ENCODE results near the gene USP33.
"Not testable (repeated sequence)": the region's sequence is repeated elsewhere in the genome, so short reads cannot be mapped to it uniquely, and the experiment has no call there.

The USP33 gene

DNA sequence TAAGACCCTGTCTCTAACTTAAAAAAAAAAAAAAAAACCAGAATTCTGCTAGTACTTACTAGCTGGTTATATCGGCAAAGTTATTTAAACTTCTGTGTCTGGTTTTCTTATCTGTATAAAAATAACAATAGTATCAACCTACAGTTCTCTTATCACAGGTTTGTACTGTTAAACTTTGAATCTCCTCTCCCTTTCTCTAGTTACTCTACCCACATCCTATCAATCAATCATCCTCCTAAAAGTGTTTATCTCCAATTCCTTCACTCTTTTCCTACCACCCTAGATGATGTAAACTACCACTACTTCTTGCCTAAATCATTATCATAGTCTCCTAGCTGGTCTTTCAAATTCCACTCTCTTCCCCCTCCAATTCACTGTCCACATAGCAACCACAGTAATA lies 27.6 kb downstream of the USP33 start:
- no peak for DNase-seq

DNA sequence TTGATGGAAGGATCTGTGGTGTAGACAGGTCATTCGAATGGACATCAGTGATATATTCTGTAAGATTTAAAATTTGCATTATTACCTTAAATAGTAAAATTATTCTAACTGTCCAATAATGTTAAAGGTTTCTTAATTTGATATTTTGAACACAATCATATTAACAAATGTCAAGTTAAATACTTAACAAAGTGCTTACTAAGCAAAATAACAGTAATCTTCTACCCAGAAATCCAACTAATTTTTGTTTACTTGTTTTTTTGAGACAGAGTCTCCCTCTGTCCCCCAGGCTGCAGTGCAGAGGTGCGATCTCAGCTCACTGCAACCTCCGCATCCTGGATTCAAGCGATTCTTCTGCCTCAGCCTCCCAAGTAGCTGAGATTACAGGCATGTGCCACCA lies 33.9 kb downstream of the USP33 start:
- no peak for DNase-seq

DNA sequence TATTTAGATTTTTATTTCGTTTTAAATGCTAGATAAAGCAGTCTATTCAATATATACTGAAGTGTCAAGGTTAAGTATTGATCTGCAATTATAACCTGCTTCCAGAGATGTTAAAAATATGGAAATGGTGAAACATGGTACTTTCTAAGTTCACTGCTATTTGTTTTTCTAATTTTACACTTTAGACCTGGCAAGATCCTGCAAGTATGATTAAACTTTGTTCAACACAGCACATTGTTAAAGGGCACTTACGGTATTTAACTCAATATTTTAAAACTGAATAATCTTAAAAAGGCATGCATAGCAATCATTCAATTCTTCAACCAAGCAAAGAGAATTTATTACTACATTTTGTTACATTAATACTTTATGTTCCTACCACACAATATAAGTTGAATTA lies 41.5 kb downstream of the USP33 start:
- DNase-seq = no peak

DNA sequence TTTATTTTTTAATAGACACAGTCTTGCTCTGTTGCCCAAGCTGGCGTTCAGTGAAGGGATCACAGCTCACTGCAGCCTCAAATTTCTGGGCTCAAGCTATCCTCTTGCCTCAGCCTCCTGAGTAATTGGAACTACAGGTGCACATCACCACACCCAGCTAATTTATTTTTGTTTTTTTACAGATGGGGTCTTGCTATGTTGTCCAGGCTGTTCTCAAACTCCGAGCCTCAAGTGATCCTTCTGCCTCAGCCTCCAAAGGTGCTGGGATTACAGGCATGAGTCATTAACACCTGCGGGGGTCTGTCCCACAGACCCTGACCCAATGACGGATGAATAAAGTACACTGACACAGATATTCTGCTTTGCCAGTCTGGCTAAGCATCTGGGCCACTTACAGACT lies 43.6 kb downstream of the USP33 start:
- no peak for DNase-seq

DNA sequence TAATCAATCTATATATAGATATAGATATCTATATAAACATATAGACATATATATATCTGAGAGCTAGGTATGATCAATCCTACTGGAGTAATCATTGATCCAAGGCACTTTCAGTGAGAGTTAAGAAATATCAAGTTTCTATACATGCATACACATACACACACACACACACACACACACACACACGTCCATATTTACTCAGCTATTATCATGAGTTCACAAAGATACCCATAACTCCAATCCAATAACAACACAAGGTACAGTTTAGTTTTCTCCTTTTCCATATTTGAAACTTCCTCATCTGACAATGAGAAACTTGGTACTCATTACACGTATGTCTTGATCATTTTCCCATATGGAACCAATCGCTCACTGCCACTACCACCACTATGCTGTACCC lies 49.9 kb downstream of the USP33 start:
- DNase-seq = no peak

DNA sequence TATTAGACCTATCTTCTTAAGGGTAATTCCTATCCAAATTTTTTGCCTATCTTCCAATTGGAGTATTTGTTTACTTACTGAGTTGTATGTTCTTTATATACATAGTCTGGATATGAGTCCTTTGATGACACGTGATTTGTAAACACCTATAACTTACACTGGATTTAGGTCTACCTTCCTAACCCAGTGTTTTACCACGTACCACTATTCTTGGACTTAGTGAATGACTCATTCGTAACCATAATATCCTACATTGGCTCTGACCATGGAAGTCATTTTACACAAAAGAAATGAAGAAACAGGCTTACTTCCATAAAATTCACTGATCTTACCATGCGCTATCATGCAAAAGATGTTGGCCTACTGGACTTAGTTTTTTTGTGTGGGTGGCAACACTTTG lies 53.3 kb downstream of the USP33 start:
- DNase-seq = no peak

DNA sequence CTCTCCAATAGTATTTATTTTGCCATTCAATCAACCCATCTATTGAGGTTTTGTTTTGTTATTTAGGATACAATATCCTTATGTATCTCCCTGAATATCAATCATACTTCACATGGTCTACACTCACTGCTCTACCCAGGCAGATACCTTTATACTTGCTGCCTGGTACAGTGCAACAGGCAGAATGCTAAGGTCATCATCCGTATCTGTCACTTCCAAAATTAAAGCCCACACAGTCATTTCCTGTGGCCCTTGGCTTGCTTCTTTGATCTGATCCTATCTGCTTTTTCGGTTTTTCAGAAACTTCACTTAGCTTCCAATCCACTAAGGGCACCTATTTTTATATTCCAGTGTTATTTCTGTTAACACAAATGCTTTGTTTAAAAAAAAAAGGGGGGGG lies 54.9 kb downstream of the USP33 start:
- DNase-seq = no peak

DNA sequence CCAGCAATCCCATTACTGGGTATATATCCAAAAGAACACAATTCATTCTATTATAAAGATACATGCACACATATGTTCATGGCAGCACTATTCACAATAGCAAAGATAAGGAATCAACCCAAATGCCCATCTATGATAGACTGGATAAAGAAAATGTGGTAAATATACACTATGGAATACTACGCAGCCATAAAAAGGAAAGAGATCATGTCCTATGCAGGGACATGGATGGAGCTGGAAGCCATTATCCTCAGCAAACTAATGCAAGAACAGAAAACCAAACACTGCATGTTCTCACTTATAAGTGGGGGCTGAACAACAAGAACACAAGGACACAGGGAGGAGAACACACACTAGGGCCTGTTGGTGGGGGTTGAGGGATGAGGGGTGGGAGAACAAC lies 60.0 kb downstream of the USP33 start:
- not testable (repeated sequence) for DNase-seq

DNA sequence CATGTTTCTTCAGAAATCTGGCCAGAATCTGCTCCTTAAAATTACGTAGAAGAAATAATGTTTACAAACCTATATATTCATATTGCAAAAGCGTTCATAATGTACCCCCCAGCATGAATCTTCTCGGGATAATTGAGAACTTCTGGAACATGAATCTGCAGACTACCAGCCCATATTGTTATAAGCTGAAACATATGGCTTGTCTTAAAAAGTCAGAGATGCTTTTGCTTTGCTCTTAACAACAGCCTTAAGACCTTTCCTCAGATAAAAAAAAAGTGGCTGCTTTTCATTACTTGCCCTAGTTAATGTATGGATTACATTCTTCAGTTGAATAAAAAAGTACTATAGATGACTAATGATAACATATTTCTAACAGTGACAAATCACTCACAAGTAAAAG lies 62.2 kb downstream of the USP33 start:
- DNase-seq = no peak

DNA sequence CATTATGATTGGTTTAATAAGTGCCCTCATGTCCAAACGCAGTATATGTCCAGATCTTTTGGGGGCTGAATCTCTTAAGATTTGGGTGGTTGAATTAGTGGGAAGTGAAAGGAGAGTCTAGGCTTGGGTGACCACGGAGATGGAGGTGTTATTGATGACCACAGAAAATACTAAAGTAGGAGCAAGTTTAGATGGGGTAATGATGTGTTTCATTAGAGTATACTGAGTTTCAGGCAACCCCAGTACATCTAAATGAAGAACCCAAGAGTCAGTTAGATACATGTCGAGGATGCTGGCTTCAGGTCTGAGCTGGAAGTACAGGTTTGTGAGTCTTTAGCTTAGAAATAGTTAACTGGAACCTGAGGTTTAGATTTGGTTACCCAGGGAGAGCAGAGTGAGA lies 70.7 kb downstream of the USP33 start:
- DNase-seq = no peak

DNA sequence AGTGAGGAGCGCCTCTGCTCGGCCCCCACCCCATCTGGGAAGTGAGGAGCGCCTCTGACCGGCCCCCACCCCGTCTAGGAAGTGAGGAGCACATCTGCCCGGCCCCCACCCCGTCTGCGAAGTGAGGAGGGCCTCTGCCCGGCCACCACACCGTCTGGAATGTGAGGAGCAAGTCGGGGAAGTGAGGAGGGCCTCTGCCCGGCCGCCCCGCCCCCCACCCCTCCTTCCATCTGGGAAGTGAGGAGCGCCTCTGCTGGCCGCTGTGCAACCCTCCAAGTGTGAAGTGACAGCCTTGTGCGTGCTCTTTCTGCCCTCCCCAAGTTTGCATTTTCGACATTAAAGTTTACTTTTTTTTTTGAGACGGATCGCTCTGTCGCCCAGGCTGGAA lies 72.1 kb downstream of the USP33 start:
- no peak for DNase-seq

DNA sequence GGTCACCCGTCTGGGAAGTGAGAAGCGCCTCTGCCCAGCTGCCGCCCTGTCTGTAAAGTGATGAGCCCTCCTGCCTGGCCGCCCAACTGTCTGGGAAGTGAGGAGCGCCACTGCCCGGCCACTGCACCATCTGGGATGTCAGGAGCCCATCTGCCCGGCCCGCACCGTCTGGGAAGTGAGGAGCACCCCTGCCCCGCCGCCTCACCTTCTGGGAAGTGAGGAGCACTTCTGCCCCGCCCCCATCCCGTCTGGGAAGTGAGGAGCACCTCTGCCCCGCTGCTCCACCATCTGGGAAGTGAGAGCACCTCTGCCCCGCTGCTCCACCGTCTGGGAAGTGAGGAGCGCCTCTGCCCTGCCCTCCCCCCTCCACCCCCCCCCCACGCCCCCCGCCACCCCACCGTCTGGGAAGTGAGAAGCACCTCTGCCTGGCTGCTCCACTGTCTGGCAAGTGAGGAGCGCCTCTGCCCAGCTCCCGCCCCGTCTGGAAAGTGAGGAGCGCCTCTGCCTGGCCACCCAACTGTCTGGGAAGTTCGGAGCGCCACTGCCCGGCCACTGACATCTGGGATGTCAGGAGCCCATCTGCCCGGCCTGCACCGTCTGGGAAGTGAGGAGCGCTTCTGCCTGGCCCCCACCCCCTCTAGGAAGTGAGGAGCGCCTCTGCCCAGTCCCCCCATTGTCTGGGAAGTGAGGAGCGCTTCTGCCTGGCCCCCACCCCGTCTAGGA lies 72.7 kb downstream of the USP33 start:
- no peak for DNase-seq

DNA sequence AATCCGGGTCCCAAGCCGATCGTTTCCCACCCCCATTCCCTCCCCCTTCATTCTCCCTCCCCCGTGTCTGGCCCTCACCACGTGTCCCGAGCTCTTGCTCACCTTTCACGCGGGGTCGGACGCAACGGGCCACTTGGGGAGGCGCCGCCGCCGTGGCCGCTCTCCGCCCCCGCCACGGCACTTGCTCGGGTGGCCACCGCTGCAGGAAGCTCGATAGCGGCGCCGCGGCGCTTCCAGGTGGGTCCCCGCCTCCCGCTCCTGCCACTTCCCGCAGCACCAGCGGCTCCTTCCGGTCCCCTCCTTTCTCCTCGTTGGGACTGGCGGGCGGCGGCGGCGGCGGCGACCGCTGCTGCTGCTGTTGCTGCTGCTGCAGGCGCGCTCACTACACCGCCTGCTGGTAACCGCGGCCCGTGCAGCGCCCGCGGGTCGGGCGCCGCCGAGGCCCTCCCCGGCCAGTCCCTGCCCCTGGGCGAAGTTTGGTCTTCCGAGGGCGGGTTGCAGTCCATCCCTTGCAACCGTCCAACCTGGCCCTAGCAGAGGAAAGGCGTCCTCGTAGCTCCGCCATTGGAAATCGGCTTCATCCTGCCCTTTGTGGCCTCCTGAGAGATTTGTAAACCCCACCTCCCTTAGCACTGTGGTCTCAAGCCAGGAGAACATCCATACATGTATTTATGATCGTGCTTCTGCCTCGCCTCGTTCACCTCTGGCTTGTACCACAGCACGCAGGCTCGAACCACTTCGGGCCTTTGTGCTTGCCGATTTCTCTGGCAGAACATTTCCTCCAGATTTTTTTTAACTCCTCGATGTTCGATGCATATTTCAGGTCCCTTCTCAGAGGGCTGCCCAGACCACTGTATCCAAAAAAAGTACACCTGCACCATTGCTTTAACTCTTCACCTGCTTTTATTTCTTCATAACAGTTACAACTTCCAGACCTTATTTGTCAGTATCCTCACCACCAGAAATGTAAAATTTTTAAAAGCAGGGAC lies 76.2 kb downstream of the USP33 start:
- DNase-seq = peak; percentile 88 to 90

DNA sequence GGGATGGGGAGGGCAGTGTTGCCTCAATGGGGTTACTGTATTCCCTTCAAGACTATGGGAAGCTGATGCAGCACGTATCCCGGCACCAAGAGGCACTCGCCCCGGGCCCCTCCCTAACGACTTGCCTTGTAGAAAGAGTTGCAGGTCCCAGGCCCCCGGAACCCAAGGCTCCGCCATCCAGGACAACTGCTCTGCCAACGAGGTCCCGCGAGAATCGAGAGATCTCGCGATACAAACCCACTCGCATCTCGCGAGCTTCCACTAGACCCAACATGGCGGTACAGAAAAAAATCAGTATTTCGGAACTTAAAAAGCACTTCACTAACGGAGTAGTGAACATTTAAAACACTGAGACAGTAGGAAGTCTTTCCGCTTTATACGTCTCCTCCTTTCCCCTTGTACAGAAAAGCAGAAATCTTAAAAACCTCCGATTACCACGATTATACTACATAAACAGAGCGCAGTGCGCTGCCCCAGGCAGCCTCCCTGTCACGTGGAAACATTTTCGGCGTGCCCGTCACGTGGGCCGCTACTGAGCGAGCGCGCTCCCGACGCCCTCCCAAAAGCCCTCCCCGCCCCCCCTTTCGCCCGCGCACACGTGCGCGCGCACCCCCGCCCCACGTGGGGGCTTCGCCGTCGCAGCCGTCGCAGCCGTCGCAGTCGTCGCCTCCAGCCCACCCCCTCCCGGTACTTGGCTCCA lies 77.0 kb downstream of the USP33 start, which contains the start of gene ZZZ3:
ZZZ3 (minus strand) TSS at position 199 of the 700 bp plus-strand sequence. CDS start 49,304 bp downstream, outside the sequence.
- DNase-seq = peak; percentile 87 to 91

DNA sequence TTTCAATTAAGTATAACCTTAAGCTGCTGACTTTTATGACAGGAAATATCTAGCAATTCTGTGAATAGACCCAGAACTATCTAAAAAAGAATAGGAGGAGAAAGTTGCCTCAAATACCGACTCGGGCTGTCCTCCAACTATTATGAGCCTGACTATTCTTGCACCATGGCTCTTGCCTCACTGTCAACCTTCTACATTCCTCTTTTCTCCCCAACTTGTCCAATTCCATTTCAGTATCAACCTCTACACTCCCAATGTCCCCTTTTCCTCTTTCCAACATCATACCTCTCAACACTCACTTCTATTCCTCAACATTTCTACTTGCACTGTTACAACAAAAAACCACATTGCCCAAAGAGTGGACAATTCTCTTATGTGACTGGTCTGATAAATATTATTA lies 79.5 kb downstream of the USP33 start:
- DNase-seq = no peak

DNA sequence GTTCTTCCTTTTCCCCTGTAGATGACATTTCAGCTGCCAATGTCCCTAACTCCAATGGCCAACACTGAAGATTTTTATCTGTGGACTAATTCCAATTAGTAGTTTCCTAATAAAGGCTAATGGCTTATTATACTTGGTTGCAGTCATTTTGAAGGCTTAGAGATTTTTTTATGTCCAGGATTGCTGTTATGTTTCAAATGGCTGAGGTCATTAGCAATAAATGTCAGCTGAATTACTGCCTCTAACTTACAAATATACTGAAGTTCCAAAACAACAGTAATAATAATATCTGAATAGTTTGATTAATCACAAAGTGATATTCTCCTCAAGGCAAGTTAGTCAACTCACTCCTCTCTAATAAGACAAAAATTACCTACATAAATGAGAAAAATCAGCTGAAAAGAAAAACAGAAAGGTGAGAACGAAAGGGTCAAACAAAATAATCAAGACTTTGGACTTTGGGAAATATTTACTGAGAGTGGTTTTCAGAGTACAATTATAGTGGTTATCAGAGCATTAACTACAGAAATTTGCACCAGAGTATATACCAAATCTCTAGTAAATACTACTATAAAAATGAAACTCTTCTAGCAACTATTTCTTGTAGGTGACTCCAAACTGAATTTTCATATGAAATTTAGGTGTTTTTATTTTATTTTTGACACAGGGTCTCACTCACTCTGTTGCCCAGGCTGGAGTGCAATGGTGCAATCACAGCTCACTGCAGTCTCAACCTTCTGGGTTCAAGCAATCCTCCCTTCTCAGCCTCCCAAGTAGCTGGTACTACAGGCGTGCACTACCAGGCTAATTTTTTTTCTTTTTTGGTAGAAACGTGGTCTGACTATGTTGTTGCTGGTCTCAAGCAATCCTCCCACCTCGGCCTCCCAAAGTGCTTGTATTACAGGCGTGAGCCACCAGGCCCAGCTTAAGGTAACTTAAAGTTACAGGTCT lies 80.7 kb downstream of the USP33 start:
- no peak for DNase-seq

DNA sequence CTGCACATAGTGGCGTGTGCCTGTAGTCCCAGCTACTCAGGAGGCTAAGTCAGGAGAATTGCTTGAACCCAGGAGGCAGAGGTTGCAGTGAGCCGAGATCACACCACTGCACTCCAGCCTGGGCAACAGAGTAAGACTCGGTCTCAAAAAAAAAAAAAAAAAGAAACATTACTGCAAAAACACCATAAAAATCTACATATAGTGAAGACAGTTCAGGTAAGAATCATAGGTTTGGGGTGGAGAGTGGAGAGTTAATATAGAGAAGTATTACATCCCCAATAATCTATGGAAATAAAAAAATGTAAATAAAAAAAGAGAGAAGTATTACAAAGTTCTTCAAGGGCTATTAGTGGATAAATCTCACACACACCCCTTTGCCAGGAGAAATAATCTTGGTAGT lies 84.8 kb downstream of the USP33 start:
- DNase-seq = not testable (repeated sequence)

DNA sequence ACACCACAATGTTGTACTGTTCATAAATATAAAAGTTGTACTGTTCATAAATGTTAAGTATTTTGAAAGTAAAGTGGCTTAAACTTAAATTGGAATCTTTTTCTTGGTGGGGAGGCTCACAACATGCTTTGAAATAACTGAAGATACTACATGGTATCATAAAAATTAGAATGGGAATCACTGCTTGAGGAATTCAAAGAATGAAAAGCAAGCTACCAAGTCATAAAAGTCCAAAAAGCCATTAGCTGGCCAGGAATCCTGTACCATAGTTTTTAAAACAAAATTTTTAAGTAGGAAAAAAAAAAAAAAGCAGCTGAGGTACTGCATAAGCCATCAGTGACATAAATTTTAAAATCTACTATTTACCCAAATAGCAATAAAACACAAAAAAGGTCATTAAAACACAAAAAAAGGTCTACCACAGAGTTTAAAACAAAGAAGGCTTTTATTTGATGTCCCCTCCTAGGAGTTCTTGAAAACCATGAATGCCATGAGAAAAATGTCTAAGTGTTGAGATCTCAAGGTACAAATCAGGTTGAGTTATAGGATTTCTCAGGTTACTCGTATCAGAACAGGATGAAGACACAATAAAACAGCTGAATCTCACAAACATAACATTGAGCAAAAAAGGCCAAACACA lies 85.8 kb downstream of the USP33 start:
- no peak for DNase-seq

DNA sequence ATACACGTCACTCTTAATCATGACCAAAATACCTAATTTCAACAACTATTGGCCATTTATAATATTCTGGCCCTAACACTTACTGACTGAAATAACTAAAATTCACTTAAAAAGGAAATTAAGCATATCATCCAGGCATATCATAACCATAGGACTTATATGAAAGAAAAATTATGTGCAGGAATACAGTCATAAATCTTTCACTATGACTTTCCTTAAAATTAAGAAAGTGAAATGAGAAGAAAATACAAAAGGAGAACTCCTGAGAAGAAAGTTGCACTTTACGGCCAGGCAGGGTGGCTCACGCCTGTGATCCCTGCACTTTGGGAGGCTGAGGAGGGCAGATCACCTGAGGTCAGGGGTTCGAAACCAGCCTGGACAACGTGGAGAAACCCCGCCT lies 86.6 kb downstream of the USP33 start:
- no peak for DNase-seq

DNA sequence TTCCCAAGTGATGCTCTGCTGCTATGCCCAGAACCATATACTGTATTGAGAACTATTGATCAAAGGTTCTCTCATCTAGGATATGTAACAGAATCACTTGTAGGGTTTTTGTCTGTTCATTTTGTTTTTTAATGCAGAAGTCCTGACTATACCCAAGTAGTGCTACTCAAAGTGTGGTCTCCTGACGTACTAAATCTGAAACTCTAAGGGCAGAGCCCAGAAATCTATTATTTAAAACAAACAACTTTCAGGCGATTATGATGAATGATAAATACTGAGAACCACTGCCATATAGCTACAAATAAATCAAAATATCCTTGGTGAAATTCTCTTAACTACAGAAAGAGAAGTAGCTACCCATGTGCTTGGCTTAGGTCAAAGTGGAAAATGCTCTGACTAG lies 87.3 kb downstream of the USP33 start:
- DNase-seq = no peak

DNA sequence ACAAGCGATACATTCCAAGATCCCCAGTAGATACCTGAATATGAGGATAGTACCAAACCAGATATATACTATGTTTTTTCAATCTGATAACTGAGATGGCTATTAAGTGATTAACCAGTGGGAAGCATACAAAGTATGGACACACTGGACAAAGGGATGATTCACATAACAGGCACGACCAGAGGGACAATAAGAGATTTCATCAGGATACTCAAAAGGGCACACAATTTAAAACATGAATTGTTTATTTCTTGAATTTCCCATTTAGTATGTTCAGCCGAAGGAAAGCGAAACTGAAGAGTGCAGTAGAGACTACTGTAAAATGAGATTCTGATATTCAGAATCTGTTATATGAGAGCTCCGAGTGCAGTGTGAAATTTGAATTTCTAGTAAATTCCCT lies 87.8 kb downstream of the USP33 start:
- DNase-seq = no peak

DNA sequence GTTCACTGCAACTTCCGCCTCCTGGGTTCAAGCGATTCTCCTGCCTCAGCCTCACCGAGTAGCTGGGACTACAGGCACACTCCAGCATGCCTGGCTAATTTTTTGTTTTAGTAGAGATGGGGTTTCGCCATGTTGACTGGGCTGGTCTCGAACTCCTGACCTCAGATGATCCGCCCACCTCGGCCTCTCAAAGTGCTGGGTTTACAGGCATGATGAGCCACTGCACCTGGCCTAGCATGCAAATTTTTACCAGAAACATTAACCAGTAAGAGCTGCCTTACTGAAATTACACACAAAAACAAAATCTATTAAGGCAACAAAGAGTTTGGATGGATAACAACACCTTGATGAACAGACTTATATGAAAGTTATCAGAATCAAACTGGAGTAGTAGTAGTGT lies 89.3 kb downstream of the USP33 start:
- DNase-seq = no peak

All from stimulated activated CD4-positive, alpha-beta T cell treated with anti-CD3 and anti-CD28 coated beads, Interleukin-4, amount 100 ng/mL, for 4 hours (primary cell).